HepG2 (cell line): ENCODE data around the gene NFKB2. TPM values are rescaled to one million over a fixed set of nuclear protein-coding genes. Genes with fewer than 3 reads are reported as not detected.

Experiments
- BRD4 ChIP-seq: sonication (generic); formaldehyde crosslinking; IDR thresholded peaks from 2 replicates; pipeline ENCODE4 v1.4.0; 2020; ENCODE audit warnings: missing genetic modification reagents
- GPN1 ChIP-seq: sonication (generic); formaldehyde crosslinking; IDR thresholded peaks from 2 replicates; pipeline ENCODE4 v1.5.1; 2020; ENCODE audit warnings: missing genetic modification reagents, borderline replicate concordance
- ISL2 ChIP-seq: sonication (generic); formaldehyde crosslinking; IDR thresholded peaks from 2 replicates; pipeline ENCODE4 v1.5.0; 2020; ENCODE audit warnings: missing genetic modification reagents
- KAT8 ChIP-seq: IDR thresholded peaks from 2 replicates; pipeline ENCODE4 v1.6.1; 2016; ENCODE audit warnings: missing genetic modification reagents, missing compliant biosample characterization
- NCOR1 ChIP-seq: fragments of 200-600 bp; sonication (generic); IDR thresholded peaks from 2 replicates; pipeline ENCODE4 v1.7.0; 2017; ENCODE audit warnings: antibody characterized with exemption, low read length, borderline replicate concordance
- NPAS2 ChIP-seq: sonication (generic); formaldehyde crosslinking; IDR thresholded peaks from 2 replicates; pipeline ENCODE4 v1.8.0; 2022; ENCODE audit warnings: mild to moderate bottlenecking, missing genetic modification reagents, borderline replicate concordance
- NR1H2 ChIP-seq: sonication (generic); formaldehyde crosslinking; IDR thresholded peaks from 2 replicates; pipeline ENCODE4 v1.8.1; 2022; ENCODE audit warnings: low read depth, missing genetic modification reagents, borderline replicate concordance
- RBM22 ChIP-seq: fragments of 200-400 bp; formaldehyde crosslinking; optimal IDR thresholded peaks from 2 replicates; pipeline ENCODE3; 2017; ENCODE audit warnings: mild to moderate bottlenecking, low read length, moderate library complexity
- SKIL ChIP-seq: sonication (generic); formaldehyde crosslinking; IDR thresholded peaks from 2 replicates; pipeline ENCODE4 v1.8.0; 2022; ENCODE audit warnings: missing genetic modification reagents, mild to moderate bottlenecking, moderate library complexity, borderline replicate concordance
- SMAD1 ChIP-seq: sonication (generic); formaldehyde crosslinking; IDR thresholded peaks from 2 replicates; pipeline ENCODE4 v1.4.0; 2020; ENCODE audit warnings: missing genetic modification reagents, low read depth, mild to moderate bottlenecking, borderline replicate concordance
- TBX2 ChIP-seq: sonication (generic); formaldehyde crosslinking; IDR thresholded peaks from 2 replicates; pipeline ENCODE4 v1.5.0; 2020; ENCODE audit warnings: missing genetic modification reagents, mild to moderate bottlenecking, borderline replicate concordance
- TFDP1 ChIP-seq: IDR thresholded peaks from 2 replicates; pipeline ENCODE4 v1.6.1; 2016; ENCODE audit warnings: missing compliant biosample characterization, missing genetic modification reagents, borderline replicate concordance
- TFE3 ChIP-seq: IDR thresholded peaks from 2 replicates; pipeline ENCODE4 v1.6.1; 2016
- ZMAT5 ChIP-seq: sonication (generic); formaldehyde crosslinking; IDR thresholded peaks from 2 replicates; pipeline ENCODE4 v1.5.0; 2020; ENCODE audit warnings: mild to moderate bottlenecking, low read depth, missing genetic modification reagents, borderline replicate concordance
- ZNF431 ChIP-seq: sonication (generic); formaldehyde crosslinking; IDR thresholded peaks from 2 replicates; pipeline ENCODE4 v1.9.0; 2022; ENCODE audit warnings: missing genetic modification reagents, low read depth, mild to moderate bottlenecking, borderline replicate concordance
- ZNF556 ChIP-seq: sonication (generic); formaldehyde crosslinking; IDR thresholded peaks from 2 replicates; pipeline ENCODE4 v1.4.0; 2020; ENCODE audit warnings: mild to moderate bottlenecking, missing genetic modification reagents, borderline replicate concordance
- ZNF589 ChIP-seq: sonication (generic); formaldehyde crosslinking; conservative IDR thresholded peaks from 2 replicates; pipeline ENCODE4 v1.8.0; 2022; ENCODE audit warnings: mild to moderate bottlenecking, moderate library complexity, missing genetic modification reagents
- polyA plus RNA-seq, 8 experiments: library from polyadenylated mRNA; depleted of rRNA in 3 of 8; stranded (reverse) in 7 of 8; unstranded in 1 of 8; fragments of >200 nt; fragmentation: Illumina TruSeq in 4 of 8; extraction: Trizol in 4 of 8; gene quantifications; 2 replicates each; pipeline versions ENCODE4 v1.2.1 to v1.2.3, GENCODE V29; 2011 to 2016; ENCODE audit warnings: low read depth in 4 of 8, missing spikeins in 1 of 8, mixed read lengths in 1 of 8; ENCODE audit not compliant: insufficient read depth in 1 of 8
- total RNA-seq, 5 experiments: library from RNA; depleted of rRNA; stranded (reverse); fragments of >200 nt; fragmentation: Illumina TruSeq; extraction: Trizol; gene quantifications; 2 replicates each; pipeline ENCODE4 v1.2.3, GENCODE V29; 2016; ENCODE audit warnings: low read depth in 1 of 5
- TF ChIP-seq, protein P1 (sequence below): sonication (generic); formaldehyde crosslinking; IDR thresholded peaks from 2 replicates; pipeline ENCODE4 v1.5.1; 2020; ENCODE audit warnings: missing genetic modification reagents, mild to moderate bottlenecking, borderline replicate concordance
- TF ChIP-seq, protein P2 (sequence below): sonication (generic); formaldehyde crosslinking; IDR thresholded peaks from 2 replicates; pipeline ENCODE4 v1.8.1; 2023; ENCODE audit warnings: mild to moderate bottlenecking, inconsistent platforms, moderate library complexity, missing genetic modification reagents, borderline replicate concordance
- TF ChIP-seq, protein P3 (sequence below): sonication (generic); formaldehyde crosslinking; IDR thresholded peaks from 2 replicates; pipeline ENCODE4 v1.4.0; 2020; ENCODE audit warnings: missing genetic modification reagents

Gene NFKB2
- total and polyA plus RNA-seq, 2 of the 13 experiments (the other 11 are each of a cell fraction or from before 2014, with no cell fraction given): 7.7 to 12.5 TPM

DNA sequence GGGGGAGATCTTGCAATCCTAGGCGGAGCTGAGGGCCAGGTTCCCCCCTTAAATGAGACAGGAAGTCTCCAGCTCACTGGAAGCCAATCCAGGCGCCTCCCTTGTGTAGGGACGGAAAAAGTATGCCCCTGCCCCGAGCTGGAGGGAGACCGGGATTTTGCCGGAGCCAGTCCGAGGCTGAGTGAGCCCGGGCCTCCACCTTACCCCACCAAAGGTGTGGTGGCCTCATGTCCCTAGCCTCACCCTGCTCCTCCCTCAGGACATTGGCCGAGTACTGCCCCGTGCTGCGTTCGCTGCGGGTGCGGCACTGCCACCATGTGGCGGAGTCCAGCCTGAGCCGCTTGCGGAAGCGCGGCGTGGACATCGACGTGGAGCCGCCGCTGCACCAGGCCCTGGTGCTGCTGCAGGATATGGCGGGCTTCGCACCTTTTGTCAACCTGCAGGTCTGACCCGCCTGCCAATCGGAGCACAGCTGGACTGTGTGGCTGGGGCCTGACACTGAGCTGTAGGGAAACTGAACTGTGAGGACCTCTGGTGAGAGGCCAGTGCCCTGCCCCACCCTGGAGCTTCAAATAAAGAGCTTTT lies 27.1 kb downstream of the NFKB2 start (continued):
- peak; percentile 41 for TF ChIP-seq RBM22
- TF ChIP-seq TBX2 (CRISPR knock-in tag): peak; percentile 75
- peak; percentile 61; the same call in 1 of the 2 replicates for TF ChIP-seq ZNF431 (CRISPR knock-in tag)
- TF ChIP-seq, protein P1, sequence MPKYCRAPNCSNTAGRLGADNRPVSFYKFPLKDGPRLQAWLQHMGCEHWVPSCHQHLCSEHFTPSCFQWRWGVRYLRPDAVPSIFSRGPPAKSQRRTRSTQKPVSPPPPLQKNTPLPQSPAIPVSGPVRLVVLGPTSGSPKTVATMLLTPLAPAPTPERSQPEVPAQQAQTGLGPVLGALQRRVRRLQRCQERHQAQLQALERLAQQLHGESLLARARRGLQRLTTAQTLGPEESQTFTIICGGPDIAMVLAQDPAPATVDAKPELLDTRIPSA (CRISPR knock-in tag): 0 out of 2 replicates have a peak, but pooled peaks have one; percentile 57
- TF ChIP-seq, protein P2, sequence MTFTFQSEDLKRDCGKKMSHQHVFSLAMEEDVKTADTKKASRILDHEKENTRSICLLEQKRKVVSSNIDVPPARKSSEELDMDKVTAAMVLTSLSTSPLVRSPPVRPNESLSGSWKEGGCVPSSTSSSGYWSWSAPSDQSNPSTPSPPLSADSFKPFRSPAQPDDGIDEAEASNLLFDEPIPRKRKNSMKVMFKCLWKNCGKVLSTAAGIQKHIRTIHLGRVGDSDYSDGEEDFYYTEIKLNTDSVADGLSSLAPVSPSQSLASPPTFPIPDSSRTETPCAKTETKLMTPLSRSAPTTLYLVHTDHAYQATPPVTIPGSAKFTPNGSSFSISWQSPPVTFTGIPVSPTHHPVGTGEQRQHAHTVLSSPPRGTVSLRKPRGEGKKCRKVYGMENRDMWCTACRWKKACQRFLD (CRISPR knock-in tag): peak; percentile 58; the same call in 1 of the 2 replicates
- peak; percentile 68 for TF ChIP-seq TFE3
- TF ChIP-seq BRD4: peak; percentile 89
- peak; percentile 74 for TF ChIP-seq KAT8 (CRISPR knock-in tag)
- no peak for TF ChIP-seq ZMAT5 (CRISPR knock-in tag)
- no peak; the same call in 1 of the 2 replicates for TF ChIP-seq GPN1 (CRISPR knock-in tag)
- TF ChIP-seq TFDP1 (CRISPR knock-in tag): peak; percentile 97
- TF ChIP-seq NPAS2 (CRISPR knock-in tag): no peak
- peak; percentile 85; the same call in 1 of the 2 replicates for TF ChIP-seq SMAD1
- TF ChIP-seq SKIL: no peak
- TF ChIP-seq, protein P3, sequence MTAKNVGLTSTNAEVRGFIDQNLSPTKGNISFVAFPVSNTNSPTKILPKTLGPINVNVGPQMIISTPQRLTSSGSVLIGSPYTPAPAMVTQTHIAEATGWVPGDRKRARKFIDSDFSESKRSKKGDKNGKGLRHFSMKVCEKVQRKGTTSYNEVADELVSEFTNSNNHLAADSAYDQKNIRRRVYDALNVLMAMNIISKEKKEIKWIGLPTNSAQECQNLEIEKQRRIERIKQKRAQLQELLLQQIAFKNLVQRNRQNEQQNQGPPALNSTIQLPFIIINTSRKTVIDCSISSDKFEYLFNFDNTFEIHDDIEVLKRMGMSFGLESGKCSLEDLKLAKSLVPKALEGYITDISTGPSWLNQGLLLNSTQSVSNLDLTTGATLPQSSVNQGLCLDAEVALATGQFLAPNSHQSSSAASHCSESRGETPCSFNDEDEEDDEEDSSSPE (CRISPR knock-in tag): peak; percentile 90
- peak; percentile 65 for TF ChIP-seq ISL2 (CRISPR knock-in tag)
- 0 out of 2 replicates have a peak, but pooled peaks have one; percentile 72 for TF ChIP-seq ZNF589 (CRISPR knock-in tag)
- TF ChIP-seq NCOR1: no peak
- TF ChIP-seq ZNF556 (CRISPR knock-in tag): peak; percentile 95
- peak; percentile 44; the same call in 1 of the 2 replicates for TF ChIP-seq NR1H2 (CRISPR knock-in tag)
